CD4-positive, alpha-beta T cell treated with Interleukin-15 for 4 hours (primary cell): Measurements from ENCODE around the gene MANEAL.
"Not testable (repeated sequence)": the region's sequence is repeated elsewhere in the genome, so short reads cannot be mapped to it uniquely, and the experiment has no call there.

Source experiments
- DNase-seq: peaks from one replicate; pipeline ENCODE4 v3.0.0-alpha.2; 2020; ENCODE audit warnings: low spot score

MANEAL gene, protein sequence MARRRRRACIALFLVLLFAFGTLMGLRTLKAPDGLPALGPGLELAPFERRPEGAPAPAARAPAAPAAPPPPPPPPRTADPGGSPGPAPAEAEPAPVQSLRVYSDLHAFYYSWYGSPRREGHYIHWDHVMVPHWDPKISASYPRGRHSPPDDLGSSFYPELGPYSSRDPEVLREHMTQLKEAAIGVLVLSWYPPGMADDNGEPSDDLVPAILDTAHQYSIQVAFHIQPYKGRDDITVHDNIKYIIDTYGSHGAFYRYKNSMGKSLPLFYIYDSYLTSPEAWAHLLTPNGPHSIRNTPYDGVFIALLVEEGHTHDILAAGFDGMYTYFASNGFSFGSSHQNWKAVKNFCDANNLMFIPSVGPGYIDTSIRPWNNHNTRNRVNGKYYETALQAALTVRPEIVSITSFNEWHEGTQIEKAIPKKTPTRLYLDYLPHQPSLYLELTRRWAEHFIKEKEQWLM

DNA sequence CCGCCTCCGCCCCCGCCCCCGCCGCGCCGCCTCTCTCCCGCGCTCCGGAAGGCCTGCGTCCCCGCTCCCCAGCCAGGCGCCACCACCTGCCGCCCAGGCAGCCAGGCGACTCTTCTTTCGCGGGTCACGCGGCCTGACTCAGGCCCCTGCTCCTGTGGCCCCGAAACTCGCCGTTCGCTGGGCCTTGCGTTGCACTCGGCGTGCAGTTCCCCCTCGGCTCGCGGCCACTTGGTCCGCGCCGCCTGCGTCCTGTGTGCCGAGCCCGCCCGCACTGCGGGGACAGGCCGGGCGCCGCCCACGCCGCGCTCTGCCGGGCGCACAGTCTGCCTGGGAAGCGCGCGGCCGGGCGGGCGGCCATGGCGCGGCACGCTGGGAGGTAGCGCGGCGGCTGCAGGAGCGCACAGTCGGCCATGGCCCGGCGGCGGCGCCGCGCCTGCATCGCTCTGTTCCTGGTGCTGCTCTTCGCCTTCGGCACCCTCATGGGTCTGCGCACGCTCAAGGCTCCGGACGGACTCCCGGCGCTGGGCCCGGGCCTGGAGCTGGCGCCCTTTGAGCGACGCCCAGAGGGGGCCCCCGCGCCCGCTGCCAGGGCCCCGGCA is at the start of gene MANEAL:
Gene MANEAL, plus strand, starts transcription at position 75 of the 599 bp plus-strand sequence. Its CDS starts 336 bp downstream, at position 411.
- peak; percentile 11 for DNase-seq

DNA sequence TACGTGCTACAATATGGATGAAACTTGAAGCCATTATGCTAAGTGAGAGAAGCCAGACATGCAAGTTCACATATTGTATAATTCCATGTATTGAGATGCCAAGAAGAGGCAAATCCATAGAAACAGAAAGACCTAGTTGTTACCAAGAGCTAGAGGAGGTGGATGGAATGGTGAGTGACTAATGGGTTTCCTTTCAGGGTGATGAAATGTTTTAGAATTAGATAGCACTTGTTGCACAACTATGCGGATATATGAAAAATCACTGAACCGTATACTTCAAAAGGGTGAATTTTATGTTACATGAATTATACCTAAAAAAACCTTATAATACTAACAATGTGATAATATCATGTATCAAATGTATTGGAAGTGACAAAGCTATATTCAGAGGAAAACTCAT is 46.8 kb upstream of the MANEAL start:
- no peak for DNase-seq

GRCh38 chr1:37748565-37748964 is 45.1 kb upstream of the MANEAL start:
- no peak for DNase-seq

DNA sequence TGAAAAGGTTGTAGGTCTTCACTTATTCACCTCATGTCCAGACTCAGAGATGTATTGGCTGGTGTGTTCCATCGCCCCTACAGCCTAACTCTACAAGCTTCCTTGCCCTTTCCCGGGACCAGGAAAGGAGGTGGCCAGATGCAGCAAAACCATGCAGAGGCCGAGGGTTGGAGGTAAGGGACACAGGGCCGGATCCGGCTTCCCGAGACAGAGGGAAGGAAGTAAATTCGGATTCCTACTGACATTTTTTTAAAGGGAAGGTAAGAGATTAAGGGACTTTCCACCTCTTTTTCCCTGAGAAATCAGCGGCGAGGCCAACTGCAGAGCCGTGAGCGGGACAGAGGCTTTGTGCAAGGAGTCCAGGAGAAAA is 41.4 kb upstream of the MANEAL start:
- DNase-seq: no peak

DNA sequence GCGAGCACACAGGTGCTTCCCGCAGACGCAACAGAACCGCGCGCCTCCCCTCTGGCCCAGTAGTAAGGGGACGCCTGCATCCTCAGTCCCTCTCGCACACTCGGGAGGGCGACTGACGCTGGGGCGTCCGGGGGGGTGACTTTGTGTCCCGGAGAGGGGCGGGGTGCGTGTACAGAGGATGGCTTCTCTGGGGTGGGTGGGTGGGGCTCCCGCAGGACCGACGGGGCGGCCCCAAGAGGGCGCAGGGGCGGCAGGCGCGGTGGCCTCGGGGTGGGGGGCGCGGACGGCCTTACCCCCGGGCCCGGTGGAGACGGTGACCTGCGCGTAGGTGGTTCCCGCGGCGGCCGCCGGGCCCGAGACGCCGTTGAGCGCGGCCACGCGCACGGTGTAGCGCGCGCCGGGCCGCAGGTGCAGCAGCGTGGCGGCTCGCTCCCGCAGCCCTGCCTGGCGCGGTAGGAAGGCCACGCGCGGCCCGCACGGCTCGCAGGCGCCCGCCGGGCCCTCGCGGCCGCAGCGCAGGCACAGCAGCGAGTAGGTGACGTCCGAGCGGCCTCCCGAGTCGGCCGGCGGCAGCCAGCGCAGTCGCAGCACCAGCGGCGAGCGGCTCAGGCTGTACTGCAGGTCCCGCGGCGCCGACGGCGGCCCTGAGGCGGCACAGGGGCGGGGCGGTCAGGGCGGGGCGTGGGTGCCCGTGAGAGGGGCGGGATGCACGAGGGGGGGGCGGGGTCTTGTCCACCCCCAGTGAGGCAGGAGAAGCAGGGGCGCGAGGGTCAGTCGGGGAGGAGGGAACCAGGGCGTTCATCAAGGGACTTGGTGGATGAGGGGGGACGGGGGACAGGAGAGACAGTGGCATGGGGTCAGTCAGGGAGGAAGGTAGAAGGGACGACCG is 40.8 kb upstream of the MANEAL start:
- no peak for DNase-seq

DNA sequence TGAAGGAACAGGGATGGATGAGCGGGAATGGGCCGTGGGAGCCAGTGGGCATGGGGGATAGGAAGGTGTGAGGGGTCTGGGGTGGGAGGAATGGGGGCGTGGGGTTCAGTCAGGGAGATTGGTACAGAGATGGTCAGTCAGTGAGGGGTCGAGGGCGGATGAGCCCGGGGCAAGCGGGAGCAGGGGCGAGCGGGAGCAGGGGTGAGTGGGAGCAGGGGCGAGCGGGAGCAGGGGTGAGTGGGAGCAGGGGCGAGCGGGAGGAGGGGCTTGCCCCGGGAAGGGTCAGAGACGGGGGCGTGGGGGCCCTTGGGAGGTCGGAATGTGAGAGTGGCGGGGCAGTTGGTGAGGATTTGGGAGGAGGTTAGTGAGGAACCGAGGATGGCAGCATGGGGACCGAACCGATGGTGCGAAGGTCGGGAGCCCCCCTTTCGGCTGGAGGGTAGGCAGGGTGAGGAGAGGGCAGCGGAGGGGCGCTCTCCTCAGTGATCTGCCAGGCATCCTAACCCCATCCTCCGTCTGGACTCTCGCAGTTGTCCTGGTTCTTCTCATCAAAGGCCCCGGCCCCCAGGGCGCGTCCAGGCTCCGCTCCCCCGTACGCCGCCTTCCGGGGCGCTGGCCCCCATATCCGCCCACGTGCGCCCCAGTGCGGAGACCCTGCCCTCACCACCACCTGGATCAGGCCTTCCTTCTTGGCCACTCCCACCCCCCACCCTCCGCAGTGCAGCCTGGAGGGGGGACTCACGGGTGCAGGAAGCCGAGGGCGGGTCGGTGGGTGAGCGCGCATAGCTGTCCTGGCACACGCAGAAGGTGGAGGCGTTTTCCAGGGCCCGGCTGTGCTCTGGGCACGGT is 40.0 kb upstream of the MANEAL start:
- no peak for DNase-seq

DNA sequence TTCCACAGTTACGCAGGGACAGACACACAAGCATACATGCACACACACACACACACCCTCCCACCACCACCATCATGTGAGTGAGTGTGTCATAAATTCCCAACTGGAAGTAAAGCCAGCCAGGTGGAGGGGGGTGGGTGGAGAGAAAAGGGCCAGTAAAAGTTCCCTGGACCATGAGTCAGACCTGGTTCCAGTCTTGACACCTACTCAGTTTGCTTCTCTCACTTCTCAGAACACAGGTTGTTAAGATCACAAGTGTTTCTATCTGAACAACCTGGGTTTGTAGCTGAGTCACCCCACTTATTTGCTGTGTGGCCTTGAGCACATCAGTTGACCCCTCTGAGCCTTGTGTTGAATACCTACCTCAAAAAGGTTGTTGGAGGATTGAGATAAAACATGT is 38.4 kb upstream of the MANEAL start:
- no peak for DNase-seq

DNA sequence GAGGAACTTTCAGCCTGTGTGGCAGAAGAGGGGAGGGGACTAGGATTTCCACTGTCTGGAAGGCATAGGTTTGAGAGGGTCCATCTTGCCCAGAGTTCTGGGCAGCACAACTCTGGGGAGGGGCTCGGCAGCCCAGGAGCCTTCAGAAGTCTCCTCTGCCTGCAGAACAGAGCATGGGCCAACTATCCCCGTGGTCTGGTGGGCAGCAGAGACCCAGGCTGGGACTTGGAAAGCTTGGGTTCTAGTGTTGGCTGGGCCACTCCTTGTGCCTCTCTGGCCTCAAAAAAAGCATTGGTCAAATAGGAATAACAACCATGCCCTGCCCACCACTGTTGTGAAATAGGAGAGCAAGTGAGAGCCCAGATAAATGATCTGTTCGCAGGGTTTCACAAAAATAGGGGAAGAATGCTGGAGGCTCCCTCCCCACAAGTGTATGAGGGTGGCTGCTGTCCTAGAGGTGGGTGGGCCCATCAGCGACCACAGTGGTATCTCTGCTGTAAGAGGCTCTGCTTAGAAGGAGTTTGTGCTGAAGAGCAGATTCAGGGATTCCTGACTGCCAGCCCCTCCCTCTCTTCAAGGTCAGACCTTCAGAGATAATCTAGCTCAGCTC is 37.6 kb upstream of the MANEAL start:
- no peak for DNase-seq

GRCh38 chr1:37759451-37759850 is 34.2 kb upstream of the MANEAL start:
- no peak for DNase-seq

GRCh38 chr1:37761416-37762095 is 32.1 kb upstream of the MANEAL start:
- DNase-seq: no peak

DNA sequence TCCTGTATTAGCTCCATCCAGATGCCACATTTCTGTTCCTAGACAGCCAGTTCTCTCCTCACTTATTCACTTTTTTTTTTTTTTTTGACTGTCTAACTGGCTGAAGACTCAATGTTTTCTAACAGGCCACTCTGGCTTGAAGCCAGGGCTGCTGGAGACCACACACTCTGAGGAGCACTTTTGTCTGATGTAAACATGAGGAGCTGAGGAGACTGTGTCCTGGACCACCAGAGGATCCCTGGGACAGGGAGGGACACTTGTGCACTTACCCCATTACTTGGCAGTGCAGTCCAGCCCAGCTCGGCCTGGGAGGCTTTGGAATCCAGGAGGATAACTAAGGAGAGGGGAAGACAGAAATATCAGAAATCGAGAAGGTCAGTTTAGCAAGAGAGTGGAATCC is 31.1 kb upstream of the MANEAL start:
- DNase-seq: no peak

DNA sequence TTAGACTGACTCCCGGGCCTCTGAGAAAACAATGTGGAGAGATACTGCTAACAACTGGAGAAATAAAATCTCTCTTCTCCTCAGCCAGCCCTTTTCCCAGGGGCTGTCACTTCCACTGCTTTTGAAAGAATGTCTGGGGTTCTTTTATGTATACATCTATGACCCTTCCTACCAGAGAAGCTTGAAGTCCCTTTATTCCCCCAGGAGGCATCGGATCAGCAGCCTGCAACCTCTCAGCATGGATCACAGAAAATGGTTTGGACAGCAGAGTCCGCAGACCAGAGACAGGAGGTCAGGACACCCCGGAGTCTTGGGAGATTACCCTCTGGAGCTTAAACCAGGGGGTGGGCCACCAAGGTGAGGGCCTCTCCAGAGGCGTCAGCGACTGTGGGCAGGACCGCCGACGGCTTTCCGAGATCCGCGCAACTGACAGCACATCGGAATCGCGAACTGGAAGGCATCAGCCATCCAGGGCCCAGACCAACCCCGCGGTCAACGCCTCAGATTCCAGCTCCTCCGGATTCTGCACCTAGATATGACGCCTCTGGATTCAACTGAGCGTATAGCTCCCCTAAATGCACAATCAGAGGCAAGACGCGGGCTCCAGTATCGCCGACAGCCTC is 29.7 kb upstream of the MANEAL start:
- DNase-seq: no peak

DNA sequence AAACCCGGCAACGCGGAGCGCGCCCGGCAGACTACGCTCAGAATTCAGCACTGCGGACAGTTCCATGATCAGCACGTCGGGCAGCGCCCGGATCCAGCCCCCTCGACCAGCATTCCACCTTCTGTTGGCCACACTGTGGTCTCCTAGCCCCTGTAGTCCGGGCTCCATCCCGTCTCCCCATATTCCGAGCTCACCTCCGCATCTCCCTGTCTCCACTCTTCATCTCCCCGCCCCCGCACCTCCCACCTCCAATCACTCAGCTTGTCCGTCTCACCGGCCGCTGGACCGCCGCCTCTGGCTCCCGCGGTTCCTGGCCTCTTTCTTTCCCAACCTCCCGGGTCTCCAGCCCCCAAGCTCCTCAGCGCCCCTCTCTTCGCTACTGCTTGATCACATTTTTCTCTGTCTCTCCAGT is 29.2 kb upstream of the MANEAL start:
- DNase-seq: peak; percentile 4

DNA sequence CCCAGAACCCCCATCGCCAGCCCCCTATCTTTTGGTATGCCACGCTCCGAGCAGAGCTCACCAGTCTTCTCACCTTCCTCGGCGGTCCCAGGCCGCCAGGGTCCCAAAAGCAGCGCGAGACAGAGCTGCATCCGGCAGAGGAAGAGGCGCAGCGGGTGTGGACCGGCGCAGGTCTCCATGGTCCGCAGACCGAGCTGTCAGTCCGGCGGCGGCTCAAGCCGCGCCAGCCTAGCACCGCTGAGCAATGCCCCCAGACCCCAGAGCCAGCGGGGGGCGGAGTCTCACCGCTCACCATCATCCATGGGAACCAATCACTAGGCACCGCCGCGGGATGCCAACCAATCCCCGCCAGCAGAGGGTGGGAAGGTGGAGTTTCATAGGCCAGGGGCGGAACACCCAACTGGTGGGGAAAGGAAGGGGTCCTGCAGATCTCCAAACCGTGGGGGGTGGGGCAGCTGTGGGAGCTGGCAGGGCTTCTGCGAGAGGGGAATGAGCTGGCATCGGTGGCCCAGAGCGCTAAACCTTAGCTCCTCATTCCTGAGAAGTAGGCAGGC is 28.7 kb upstream of the MANEAL start, which contains the start of gene EPHA10:
Gene EPHA10, minus strand, starts transcription at position 233 of the 554 bp plus-strand sequence. Its CDS starts 54 bp downstream, at position 179.
- no peak for DNase-seq

GRCh38 chr1:37765916-37766664 is 27.6 kb upstream of the MANEAL start:
- DNase-seq: no peak

DNA sequence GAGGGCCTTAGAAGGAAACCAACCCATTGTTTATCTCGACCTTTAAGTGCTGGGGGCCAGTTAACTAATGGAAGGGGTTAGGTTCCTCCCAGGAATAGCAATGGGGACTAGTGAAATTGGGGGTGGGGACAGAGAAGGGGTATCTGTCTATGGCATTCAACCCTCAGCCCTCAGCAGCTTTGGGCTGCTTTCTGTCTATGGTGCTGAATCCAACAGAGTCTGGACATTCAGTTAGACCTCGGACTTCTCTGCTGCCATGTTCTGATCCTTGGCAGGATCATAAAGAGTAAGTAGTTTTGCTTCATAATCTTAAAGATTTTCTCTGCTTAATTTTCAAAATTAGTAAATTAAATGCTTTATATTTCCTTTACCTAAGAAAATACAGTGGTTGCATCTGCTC is 26.2 kb upstream of the MANEAL start:
- no peak for DNase-seq

DNA sequence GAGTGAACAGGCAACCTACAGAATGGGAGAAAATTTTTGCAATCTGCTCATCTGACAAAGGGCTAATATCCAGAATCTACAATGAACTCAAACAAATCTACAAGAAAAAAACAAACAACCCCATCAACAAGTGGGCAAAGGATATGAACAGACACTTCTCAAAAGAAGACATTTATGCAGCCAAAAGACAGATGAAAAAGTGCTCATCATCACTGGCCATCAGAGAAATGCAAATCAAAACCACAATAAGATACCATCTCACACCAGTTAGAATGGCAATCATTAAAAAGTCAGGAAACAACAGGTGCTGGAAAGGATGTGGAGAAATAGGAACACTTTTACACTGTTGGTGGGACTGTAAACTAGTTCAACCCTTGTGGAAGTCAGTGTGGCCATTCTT is 22.2 kb upstream of the MANEAL start:
- DNase-seq: not testable (repeated sequence)

- no peak for DNase-seq
Observed at GRCh38 chr1:37776946-37777516, 16.6 kb upstream of the MANEAL start.

DNA sequence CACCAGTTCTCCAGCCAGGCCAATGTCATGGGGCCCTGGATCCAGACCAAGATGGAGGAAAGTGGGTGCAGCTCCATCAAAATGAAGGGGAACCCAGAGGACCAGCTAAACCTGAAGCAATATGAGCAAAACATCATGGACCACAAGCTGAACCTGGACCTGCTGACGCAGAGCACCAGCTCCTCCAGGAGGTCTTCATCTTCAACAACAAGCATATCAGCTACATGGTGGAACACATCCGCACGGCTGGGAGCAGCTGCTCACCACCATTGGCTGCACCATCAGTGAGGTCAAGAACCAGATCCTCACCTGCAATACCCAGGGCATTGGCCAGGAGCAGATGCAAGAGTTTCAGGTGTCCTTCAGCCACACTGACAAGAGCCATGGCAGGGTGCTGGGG is 15.0 kb upstream of the MANEAL start:
- no peak for DNase-seq
